ENCODE measurements around the gene MYPN. TPM values are rescaled to one million over a fixed set of nuclear protein-coding genes. Genes with fewer than 3 reads are reported as not detected.

Gene MYPN
- total RNA-seq, 1 experiment from 2014 or later: not detected

DNA sequence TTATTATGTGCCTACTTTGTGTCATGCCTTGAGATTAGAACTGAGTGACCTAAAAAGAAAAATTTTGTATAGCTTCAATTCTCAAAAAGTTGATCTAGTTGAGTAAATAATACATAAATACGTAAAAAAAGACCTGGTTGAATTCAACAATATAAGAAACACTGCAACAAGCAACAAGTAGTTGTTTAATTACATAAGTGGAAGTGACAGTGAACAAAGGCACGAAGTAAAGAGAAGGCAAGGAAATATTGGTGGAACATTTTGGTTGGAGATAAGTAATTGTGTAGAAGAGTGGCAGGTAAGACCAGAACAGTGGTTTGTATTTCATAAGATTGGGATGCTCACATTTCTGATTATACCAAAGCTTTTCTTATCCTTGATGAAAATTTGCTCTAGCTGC is 8.2 kb upstream of the MYPN start:
- Mint-ChIP-seq H3K4me3 (no peak overlapping the region), H3K27ac (no peak overlapping the region), H3K27me3 (ENCODE audit: low read depth) (no peaks in the 10 kb centered on the region), H3K9me3 (no peaks in the 10 kb centered on the region), H3K36me3 (ENCODE audit: insufficient read depth in 1 of 3, low read depth in 3 of 3) (no peaks in the 10 kb centered on the region), H3K4me1 (peaks cover 4 to 11% of the 10 kb centered on the region in 2 experiments; a peak in 2 of 4 replicates)
- H3K79me1 ChIP-seq (ENCODE audit: insufficient read depth, low read depth, low read length, poor library complexity, severe bottlenecking): no peaks in the 10 kb centered on the region
- no peak overlapping the region for H3K4ac ChIP-seq (ENCODE audit: low read depth, low read length)
- H2BK20ac ChIP-seq (ENCODE audit: low read depth, low read length, poor library complexity, severe bottlenecking): no peak overlapping the region
- no peak overlapping the region for H3K14ac ChIP-seq (ENCODE audit: insufficient read depth, low read length)
- no peak overlapping the region for H4K8ac ChIP-seq (replicated peaks; ENCODE audit: insufficient read length, low read depth, low read length)
- H2AFZ ChIP-seq (ENCODE audit: low read length): no peak overlapping the region
- H2BK12ac ChIP-seq (ENCODE audit: insufficient read length, low read depth, low read length): no peak overlapping the region
- no peak overlapping the region for H3K18ac ChIP-seq (ENCODE audit: insufficient read length, low read depth, low read length)
- TF ChIP-seq CTCF (conservative IDR thresholded peaks at IDR 0.05): no peak
- no peak overlapping the region for H4K5ac ChIP-seq (ENCODE audit: insufficient read length, low read depth, low read length)
- no peak overlapping the region for H3T11ph ChIP-seq (ENCODE audit: low read length)
- H4K91ac ChIP-seq (ENCODE audit: insufficient read length, low read depth, low read length): no peak overlapping the region
- H2AK5ac ChIP-seq (ENCODE audit: insufficient read length, low read length): no peak overlapping the region
- no peak overlapping the region for H2BK15ac ChIP-seq (ENCODE audit: low read depth, low read length)
- no peaks in the 10 kb centered on the region for H3K9me3 ChIP-seq (ENCODE audit: control insufficient read depth, low read depth, low read length)
- H3K79me2 ChIP-seq (ENCODE audit: insufficient read depth, low read length): no peaks in the 10 kb centered on the region
- H3K23ac ChIP-seq (ENCODE audit: insufficient read length, low read depth, low read length): no peak overlapping the region
- no peaks in the 10 kb centered on the region; the same call in 1 of the 2 replicates for H3K4me1 ChIP-seq (ENCODE audit: insufficient read depth, low read length)
- H2BK120ac ChIP-seq (ENCODE audit: low read depth, low read length, poor library complexity, severe bottlenecking): no peak overlapping the region
- no peaks in the 10 kb centered on the region for H3K27me3 ChIP-seq (ENCODE audit: insufficient read depth, low read length)
- no peak for DNase-seq
- no peak overlapping the region for H2BK5ac ChIP-seq (ENCODE audit: insufficient read length, low read length)
- no peaks in the 10 kb centered on the region for H3K23me2 ChIP-seq (ENCODE audit: insufficient read length, low read depth, low read length, poor library complexity, severe bottlenecking)
- no peak overlapping the region for H3K27ac ChIP-seq (ENCODE audit: insufficient read length, low read depth, low read length)
- H4K20me1 ChIP-seq (ENCODE audit: control insufficient read depth, insufficient read depth, insufficient read length): no peaks in the 10 kb centered on the region
- no peak overlapping the region for H3K9ac ChIP-seq (ENCODE audit: extremely low read depth, insufficient read length, low read length)
- WGBS (ENCODE audit: extremely low coverage, insufficient read length, low lambda C conversion rate): no CpG with 5 or more reads among the region's 2 CpGs
- no peak overlapping the region for H3K56ac ChIP-seq (ENCODE audit: insufficient read length, low read depth, low read length)
- H3K4me2 ChIP-seq (ENCODE audit: insufficient read depth, insufficient read length, low read length): no peak overlapping the region

All from H9 (cell line).